Neural progenitor cell (in vitro differentiated cells): ENCODE measurements around the gene RNF212.

Source experiments
- EZH2 ChIP-seq: fragments of 200-600 bp; sonication (generic); IDR thresholded peaks from 2 replicates; pipeline ENCODE4 v1.6.1; 2017; ENCODE audit warnings: antibody characterized with exemption, mild to moderate bottlenecking, moderate library complexity
- TF ChIP-seq, protein P1 (sequence below): fragments of 200-600 bp; sonication (generic); IDR thresholded peaks from 2 replicates; pipeline ENCODE4 v1.5.1; 2017; ENCODE audit warnings: antibody characterized with exemption, mild to moderate bottlenecking

DNA sequence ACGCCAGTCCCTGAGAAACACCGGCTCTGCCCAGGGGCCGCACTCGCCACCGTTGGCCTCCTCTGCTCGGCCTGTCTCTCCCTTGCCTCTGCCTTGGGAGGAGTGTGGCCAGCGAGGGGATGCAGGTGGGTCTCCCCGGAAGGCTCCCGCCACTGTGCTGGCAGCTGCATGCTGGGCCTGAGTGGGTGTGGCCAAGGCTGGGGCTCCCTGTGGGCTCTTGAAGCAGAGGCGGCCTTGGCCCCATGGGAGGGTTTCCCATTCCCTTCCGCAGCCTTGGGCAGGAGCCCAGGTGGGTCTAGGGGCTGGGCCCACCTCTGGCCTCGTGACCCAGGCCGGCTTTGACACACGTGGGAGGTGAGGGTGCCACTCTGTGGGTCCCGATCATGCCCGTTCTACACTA is 82.8 kb downstream of the RNF212 start:
- no peak for TF ChIP-seq EZH2
- TF ChIP-seq, protein P1, sequence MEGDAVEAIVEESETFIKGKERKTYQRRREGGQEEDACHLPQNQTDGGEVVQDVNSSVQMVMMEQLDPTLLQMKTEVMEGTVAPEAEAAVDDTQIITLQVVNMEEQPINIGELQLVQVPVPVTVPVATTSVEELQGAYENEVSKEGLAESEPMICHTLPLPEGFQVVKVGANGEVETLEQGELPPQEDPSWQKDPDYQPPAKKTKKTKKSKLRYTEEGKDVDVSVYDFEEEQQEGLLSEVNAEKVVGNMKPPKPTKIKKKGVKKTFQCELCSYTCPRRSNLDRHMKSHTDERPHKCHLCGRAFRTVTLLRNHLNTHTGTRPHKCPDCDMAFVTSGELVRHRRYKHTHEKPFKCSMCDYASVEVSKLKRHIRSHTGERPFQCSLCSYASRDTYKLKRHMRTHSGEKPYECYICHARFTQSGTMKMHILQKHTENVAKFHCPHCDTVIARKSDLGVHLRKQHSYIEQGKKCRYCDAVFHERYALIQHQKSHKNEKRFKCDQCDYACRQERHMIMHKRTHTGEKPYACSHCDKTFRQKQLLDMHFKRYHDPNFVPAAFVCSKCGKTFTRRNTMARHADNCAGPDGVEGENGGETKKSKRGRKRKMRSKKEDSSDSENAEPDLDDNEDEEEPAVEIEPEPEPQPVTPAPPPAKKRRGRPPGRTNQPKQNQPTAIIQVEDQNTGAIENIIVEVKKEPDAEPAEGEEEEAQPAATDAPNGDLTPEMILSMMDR = no peak
